Motor neuron (in vitro differentiated cells): Measurements from ENCODE around the gene PGLYRP4. TPM values are rescaled to one million over a fixed set of nuclear protein-coding genes. Genes with fewer than 3 reads are reported as not detected.

Source experiments
- total RNA-seq, 8 experiments: library from RNA; unstranded; fragments of 300-600 nt; gene quantifications; 2 replicates each; pipeline versions ENCODE4 v1.2.3 to v1.2.4, GENCODE V29; 2022

Gene PGLYRP4
- total RNA-seq, 8 experiments from 2014 or later = 0.17 to 0.66 TPM; not detected in 6

Other genes starting within 250 kb of the PGLYRP4 start
- not detected for gene SPRR2F, start 235.3 kb downstream of the PGLYRP4 start, total RNA-seq
- 1 to 10 TPM in 1 of 8 experiments, under 1 TPM in 2, not detected in 5; 0.50 to 1.0 (median 0.90) TPM for gene SPRR2G, start 198.0 kb downstream of the PGLYRP4 start, total RNA-seq
- 1 to 10 TPM in 2 of 8 experiments, under 1 TPM in 1, not detected in 5; 0.50 to 2.0 (median 1.0) TPM for gene LELP1, start 145.4 kb downstream of the PGLYRP4 start, total RNA-seq
- under 1 TPM in 1 of 8 experiments, not detected in 7; 0.13 TPM for gene PRR9, start 131.3 kb downstream of the PGLYRP4 start, total RNA-seq
- under 1 TPM in 1 of 8 experiments, not detected in 7; 0.21 TPM for gene LORICRIN, start 89.2 kb downstream of the PGLYRP4 start, total RNA-seq
- gene PGLYRP3, start 35.9 kb downstream of the PGLYRP4 start, total RNA-seq = not detected
- gene S100A9, start 9.0 kb upstream of the PGLYRP4 start, total RNA-seq = under 1 TPM in 1 of 8 experiments, not detected in 7; 0.71 TPM
- not detected for gene S100A12, start 26.8 kb upstream of the PGLYRP4 start, total RNA-seq
- gene S100A8, start 42.2 kb upstream of the PGLYRP4 start, total RNA-seq = 100 to 1,000 TPM in 1 of 8 experiments, 10 to 100 TPM in 1, under 1 TPM in 2, not detected in 4; 0.29 to 281 (median 8.6) TPM
- gene S100A7A, start 67.7 kb upstream of the PGLYRP4 start, total RNA-seq = under 1 TPM in 5 of 8 experiments, not detected in 3; 0.10 to 0.66 (median 0.14) TPM
- gene S100A7, start 111.8 kb upstream of the PGLYRP4 start, total RNA-seq = not detected
- 1,000 to 10,000 TPM in 1 of 8 experiments, 100 to 1,000 TPM in 2, 1 to 10 TPM in 4, under 1 TPM in 1; 0.49 to 2,482 (median 5.7) TPM for gene S100A6, start 187.2 kb upstream of the PGLYRP4 start, total RNA-seq
- gene S100A5, start 192.1 kb upstream of the PGLYRP4 start, total RNA-seq = not detected
- 1,000 to 10,000 TPM in 1 of 8 experiments, 10 to 100 TPM in 1, 1 to 10 TPM in 5, under 1 TPM in 1; 0.93 to 1,152 (median 3.7) TPM for gene S100A4, start 197.0 kb upstream of the PGLYRP4 start, total RNA-seq
- 1 to 10 TPM in 2 of 8 experiments, under 1 TPM in 3, not detected in 3; 0.36 to 4.1 (median 1.00) TPM for gene S100A3, start 200.4 kb upstream of the PGLYRP4 start, total RNA-seq
- 1 to 10 TPM in 4 of 8 experiments, under 1 TPM in 2, not detected in 2; 0.23 to 4.5 (median 1.5) TPM for gene S100A2, start 217.0 kb upstream of the PGLYRP4 start, total RNA-seq